SK-N-SH treated with all-trans-retinoic acid at 6 μM for 48 hours (cell line): ENCODE measurements around the gene TMEM132D.

Experiments
- ARNTL ChIP-seq: fragments of 450-650 bp; formaldehyde crosslinking; IDR thresholded peaks from 2 replicates; pipeline ENCODE4 v1.5.0; 2020; ENCODE audit warnings: low read depth, mild to moderate bottlenecking, moderate library complexity, borderline replicate concordance
- BACH2 ChIP-seq: fragments of 250-450 bp; sonication (Bioruptor Pico); IDR thresholded peaks from 2 replicates; pipeline ENCODE4 v1.9.0; 2021; ENCODE audit warnings: mild to moderate bottlenecking, borderline replicate concordance
- CSDC2 ChIP-seq: fragments of 250-450 bp; sonication (Bioruptor Pico); IDR thresholded peaks from 2 replicates; pipeline ENCODE4 v1.5.0; 2020; ENCODE audit warnings: mild to moderate bottlenecking, moderate library complexity
- ESRRG ChIP-seq: fragments of 250-450 bp; sonication (Bioruptor Pico); IDR thresholded peaks from 2 replicates; pipeline ENCODE4 v1.6.1; 2021; ENCODE audit warnings: mild to moderate bottlenecking
- PPARA ChIP-seq: fragments of 250-450 bp; sonication (Bioruptor Pico); IDR thresholded peaks from 2 replicates; pipeline ENCODE4 v1.5.0; 2020; ENCODE audit warnings: mild to moderate bottlenecking, borderline replicate concordance
- RARB ChIP-seq: fragments of 250-450 bp; sonication (Bioruptor Pico); IDR thresholded peaks from 2 replicates; pipeline ENCODE4 v1.8.0; 2021; ENCODE audit warnings: mild to moderate bottlenecking, moderate library complexity
- SNAI2 ChIP-seq: fragments of 250-450 bp; sonication (Bioruptor Pico); IDR thresholded peaks from 2 replicates; pipeline ENCODE4 v1.5.0; 2020; ENCODE audit warnings: mild to moderate bottlenecking, moderate library complexity
- TOX ChIP-seq: fragments of 250-450 bp; sonication (Bioruptor Pico); IDR thresholded peaks from 2 replicates; pipeline ENCODE4 v1.8.0; 2021; ENCODE audit warnings: mild to moderate bottlenecking, moderate library complexity, borderline replicate concordance
- ZC3H10 ChIP-seq: fragments of 250-450 bp; sonication (Bioruptor Pico); IDR thresholded peaks from 2 replicates; pipeline ENCODE4 v1.5.1; 2021; ENCODE audit warnings: mild to moderate bottlenecking, moderate library complexity
- ZFP30 ChIP-seq: fragments of 450-650 bp; formaldehyde crosslinking; IDR thresholded peaks from 2 replicates; pipeline ENCODE4 v1.5.0; 2022; ENCODE audit warnings: mild to moderate bottlenecking, moderate library complexity
- ZNF70 ChIP-seq: fragments of 450-650 bp; formaldehyde crosslinking; IDR thresholded peaks from 2 replicates; pipeline ENCODE4 v1.5.0; 2020; ENCODE audit warnings: mild to moderate bottlenecking, moderate library complexity
- TF ChIP-seq, protein P1 (sequence below): fragments of 250-450 bp; sonication (Bioruptor Pico); IDR thresholded peaks from 2 replicates; pipeline ENCODE4 v1.8.0; 2020; ENCODE audit warnings: mild to moderate bottlenecking, moderate library complexity, borderline replicate concordance
- TF ChIP-seq, protein P2 (sequence below): fragments of 250-450 bp; sonication (Bioruptor Pico); IDR thresholded peaks from 2 replicates; pipeline ENCODE4 v1.8.0; 2021; ENCODE audit warnings: low read depth, mild to moderate bottlenecking, moderate library complexity, borderline replicate concordance

- TF ChIP-seq ARNTL (no peak), ZNF70 (CRISPR knock-in tag) (no peak), CSDC2 (CRISPR knock-in tag) (no peak), BACH2 (CRISPR knock-in tag) (no peak), RARB (CRISPR knock-in tag) (no peak), ZFP30 (CRISPR knock-in tag) (no peak), TOX (CRISPR knock-in tag) (no peak), SNAI2 (CRISPR knock-in tag) (no peak), ZC3H10 (CRISPR knock-in tag) (no peak), PPARA (CRISPR knock-in tag) (no peak), ESRRG (CRISPR knock-in tag) (no peak)
- TF ChIP-seq, protein P1, sequence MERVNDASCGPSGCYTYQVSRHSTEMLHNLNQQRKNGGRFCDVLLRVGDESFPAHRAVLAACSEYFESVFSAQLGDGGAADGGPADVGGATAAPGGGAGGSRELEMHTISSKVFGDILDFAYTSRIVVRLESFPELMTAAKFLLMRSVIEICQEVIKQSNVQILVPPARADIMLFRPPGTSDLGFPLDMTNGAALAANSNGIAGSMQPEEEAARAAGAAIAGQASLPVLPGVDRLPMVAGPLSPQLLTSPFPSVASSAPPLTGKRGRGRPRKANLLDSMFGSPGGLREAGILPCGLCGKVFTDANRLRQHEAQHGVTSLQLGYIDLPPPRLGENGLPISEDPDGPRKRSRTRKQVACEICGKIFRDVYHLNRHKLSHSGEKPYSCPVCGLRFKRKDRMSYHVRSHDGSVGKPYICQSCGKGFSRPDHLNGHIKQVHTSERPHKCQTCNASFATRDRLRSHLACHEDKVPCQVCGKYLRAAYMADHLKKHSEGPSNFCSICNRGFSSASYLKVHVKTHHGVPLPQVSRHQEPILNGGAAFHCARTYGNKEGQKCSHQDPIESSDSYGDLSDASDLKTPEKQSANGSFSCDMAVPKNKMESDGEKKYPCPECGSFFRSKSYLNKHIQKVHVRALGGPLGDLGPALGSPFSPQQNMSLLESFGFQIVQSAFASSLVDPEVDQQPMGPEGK (CRISPR knock-in tag), result no peak
- TF ChIP-seq, protein P2, sequence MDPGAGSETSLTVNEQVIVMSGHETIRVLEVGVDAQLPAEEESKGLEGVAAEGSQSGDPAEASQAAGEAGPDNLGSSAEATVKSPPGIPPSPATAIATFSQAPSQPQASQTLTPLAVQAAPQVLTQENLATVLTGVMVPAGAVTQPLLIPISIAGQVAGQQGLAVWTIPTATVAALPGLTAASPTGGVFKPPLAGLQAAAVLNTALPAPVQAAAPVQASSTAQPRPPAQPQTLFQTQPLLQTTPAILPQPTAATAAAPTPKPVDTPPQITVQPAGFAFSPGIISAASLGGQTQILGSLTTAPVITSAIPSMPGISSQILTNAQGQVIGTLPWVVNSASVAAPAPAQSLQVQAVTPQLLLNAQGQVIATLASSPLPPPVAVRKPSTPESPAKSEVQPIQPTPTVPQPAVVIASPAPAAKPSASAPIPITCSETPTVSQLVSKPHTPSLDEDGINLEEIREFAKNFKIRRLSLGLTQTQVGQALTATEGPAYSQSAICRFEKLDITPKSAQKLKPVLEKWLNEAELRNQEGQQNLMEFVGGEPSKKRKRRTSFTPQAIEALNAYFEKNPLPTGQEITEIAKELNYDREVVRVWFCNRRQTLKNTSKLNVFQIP (CRISPR knock-in tag), result no peak
Measured at GRCh38 chr12:129606239-129606638, 297.6 kb downstream of the TMEM132D start.
